GM21529 (cell line): Measurements from ENCODE around the gene KCNN2.
A peak's percentile ranks its signal among the peaks of the same experiment; 100 is the strongest.

Experiments
- ATAC-seq: cut with Tn5 transposase; IDR thresholded peaks from one replicate; pipeline ENCODE4 v1.9.1; 2021; ENCODE audit not compliant: unreplicated experiment

KCNN2 gene

DNA sequence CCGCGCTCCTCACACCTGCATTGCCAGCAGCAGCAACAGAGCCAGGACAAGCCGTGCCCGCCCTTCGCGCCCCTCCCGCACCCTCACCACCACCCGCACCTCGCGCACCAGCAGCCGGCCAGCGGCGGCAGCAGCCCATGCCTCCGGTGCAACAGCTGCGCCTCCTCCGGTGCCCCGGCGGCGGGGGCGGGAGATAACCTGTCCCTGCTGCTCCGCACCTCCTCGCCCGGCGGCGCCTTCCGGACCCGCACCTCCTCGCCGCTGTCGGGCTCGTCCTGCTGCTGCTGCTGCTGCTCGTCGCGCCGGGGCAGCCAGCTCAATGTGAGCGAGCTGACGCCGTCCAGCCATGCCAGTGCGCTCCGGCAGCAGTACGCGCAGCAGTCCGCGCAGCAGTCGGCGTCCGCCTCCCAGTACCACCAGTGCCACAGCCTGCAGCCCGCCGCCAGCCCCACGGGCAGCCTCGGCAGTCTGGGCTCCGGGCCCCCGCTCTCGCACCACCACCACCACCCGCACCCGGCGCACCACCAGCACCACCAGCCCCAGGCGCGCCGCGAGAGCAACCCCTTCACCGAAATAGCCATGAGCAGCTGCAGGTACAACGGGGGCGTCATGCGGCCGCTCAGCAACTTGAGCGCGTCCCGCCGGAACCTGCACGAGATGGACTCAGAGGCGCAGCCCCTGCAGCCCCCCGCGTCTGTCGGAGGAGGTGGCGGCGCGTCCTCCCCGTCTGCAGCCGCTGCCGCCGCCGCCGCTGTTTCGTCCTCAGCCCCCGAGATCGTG is 517 bp downstream of the KCNN2 start:
- peak; percentile 13 for ATAC-seq

DNA sequence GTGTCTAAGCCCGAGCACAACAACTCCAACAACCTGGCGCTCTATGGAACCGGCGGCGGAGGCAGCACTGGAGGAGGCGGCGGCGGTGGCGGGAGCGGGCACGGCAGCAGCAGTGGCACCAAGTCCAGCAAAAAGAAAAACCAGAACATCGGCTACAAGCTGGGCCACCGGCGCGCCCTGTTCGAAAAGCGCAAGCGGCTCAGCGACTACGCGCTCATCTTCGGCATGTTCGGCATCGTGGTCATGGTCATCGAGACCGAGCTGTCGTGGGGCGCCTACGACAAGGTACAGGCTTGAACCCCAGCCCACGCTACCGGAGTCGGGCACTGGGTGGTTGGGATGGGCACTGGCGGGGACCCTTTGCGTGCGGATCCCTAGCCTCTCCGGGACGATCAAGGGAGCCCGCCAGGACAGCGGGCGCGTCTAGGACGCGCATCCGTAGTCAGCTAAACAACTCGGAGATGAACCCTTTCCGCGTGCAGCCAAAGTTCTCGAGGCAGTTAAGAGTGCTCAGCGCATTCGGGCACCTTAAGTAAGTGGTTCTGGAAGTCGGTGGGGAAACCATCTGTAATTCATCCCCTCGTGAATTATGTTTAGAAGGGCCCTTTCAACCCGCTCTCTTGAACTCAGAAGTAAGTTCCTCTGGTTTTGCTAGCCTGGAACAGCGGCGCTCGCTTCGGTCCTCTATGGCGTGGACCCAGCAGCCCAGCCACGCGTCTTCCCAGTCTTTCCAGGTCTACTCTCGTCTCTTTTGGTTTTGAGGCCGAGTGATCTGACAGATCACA is 1.3 kb downstream of the KCNN2 start:
- ATAC-seq, result no peak

DNA sequence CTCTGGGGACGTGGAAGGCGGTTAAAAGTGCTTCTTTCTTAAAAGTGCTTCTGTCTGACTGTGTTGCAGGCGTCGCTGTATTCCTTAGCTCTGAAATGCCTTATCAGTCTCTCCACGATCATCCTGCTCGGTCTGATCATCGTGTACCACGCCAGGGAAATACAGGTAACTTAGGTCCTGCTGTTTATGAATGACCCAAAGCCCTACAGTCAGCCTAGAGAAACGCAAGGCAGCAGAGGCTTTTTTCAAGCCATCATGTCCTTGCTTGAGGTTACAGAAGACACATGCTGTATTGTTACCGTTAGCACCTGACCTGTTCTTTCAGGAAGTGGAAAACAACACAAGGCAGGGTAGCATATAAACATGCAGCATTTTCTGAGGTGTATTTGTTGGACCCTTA is 2.0 kb downstream of the KCNN2 start:
- ATAC-seq, result no peak

DNA sequence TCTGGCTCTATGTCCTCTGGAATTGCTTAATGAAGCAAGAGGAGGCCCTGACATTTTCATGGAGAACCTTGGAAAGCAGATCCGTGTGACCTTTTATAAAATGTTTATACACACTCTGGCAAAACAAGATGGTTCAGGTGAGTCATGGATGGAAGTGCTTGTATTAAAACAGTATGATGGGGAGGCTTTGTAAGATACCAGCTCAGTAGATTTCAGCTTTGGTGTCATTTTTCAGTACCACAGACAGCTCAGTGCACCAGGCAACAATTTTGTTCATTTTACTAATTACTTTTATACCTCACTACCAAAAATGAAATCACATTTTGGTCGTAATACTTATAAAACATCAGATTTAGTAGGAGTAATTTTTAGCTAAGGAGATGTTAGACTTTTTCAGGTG is 5.2 kb downstream of the KCNN2 start:
- ATAC-seq, result no peak

DNA sequence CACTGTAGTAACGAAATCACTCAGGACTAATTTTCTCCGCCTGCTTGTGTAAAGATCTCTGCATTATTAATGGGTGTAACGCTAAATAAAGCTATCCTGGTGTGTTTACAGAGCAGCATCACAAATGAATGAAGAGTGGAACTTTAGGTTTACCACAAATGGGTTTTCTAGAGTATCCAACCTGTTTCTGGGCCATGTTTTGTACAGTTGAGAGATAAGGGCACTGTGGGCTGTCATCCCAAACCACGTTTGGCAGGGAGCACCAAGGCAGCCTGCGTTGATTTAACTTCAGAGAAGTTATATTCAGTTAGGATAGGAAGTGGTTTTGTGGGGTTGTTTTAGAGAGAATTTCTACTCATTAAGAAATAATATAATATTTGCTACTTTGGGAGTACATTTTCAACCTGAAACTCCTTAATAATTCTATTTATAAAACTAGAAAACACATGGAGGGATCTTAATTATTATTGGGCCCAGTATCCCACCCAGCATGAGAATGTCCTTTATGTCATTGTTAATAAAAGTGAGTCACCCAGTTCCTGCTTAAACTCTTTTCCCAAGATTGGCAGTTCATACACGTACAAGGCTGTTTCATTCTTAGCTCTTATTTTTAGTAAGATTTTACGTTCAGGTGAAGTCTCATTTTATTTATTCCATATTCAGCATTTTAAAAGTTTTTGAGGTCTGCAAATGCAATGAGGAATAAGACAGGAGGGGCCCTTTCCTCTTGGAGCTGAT is 8.0 kb downstream of the KCNN2 start:
- no peak for ATAC-seq

DNA sequence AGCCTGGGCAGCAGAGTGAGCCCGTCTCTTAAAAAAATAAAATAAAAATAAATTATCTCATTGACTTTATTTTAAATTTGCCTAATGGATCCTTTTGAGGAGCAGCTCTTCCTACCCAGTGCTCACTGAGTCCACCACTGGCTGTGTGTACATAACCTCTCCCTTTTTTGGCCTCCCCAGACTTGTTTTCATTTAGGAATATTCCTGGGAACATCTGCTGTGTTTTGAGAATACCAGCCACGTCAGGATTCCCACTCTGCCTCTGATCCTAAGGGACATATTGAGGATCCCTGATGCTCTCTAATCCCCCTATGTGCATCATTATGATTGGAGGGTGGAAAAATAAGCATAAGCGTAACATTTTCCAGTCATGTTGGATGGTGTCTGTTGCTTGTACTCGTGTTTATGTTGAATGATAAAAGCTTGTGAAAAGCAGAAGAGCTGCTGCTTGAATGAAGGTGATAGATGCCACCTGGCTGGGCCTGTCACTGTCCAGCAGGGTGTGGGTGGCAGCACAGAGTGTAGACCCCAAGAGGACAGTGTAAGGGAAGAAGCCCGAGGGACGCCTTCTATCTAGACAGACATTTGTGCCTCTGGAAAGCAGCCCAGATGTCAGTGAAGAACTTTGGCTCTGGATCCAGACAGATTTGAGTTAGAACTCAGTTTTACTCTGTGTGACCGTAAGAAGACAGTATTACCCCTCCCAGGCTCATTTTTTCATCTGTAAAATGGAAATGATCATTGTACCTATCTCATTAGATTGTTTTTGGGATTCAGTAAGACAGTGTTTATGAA is 15.4 kb downstream of the KCNN2 start:
- ATAC-seq, result no peak

DNA sequence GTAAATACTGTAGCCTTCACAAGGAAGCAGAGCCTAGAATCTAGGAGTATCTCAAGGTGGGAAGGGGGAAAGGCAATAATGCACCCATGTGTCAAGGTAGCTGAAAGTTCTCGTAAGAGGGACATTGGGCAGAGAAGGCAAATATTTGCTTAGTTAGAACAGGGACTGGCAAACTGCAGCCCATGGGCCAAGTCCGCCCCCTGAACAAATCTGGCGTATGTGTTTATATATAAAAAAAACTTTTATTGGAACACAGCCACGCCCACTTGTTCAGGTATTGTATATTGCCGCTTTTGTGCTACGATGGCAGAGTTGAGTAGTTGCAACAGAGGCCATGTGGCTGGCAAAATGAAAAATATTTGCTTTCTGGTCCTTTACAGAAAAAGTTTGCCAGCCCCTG is 16.1 kb downstream of the KCNN2 start:
- no peak for ATAC-seq

DNA sequence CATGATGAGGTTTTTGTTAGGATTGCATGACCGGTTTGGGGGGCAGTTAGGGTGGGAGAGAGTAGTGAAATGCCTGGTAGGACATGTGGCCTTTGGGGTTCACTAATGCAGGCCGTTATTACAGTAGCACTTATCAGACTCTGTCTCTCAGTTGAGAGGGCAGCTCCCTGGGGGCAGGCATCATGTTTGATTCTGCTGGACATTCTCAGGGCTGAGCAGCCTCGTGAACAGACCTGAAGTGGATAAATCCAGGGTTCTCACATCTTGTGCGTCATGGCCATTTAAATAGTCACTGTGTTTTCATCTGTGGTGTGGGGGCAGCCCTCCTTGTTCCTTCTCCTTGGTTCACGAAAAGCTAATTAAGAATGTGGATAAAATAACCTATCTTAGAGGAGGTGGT is 18.9 kb downstream of the KCNN2 start:
- no peak for ATAC-seq

DNA sequence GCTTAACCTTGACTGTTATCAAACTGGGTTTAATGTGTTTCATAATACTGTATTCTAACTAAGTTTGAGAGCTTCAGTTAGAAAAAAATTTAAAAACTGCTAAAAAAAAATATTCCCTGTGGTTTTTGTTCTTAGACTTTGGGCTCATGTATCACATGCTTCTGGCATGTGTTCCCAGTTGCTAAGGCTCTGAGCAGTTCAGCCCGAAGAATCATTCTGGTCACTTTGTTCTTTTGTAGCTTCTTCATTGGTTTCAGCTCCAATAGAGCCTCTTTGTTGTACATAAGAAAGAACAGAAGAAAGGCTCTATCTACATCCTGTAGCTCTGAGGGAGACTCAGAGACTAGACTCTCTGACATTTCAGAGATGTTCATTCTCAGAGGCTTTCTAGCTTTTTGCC is 25.6 kb downstream of the KCNN2 start:
- ATAC-seq, result no peak

DNA sequence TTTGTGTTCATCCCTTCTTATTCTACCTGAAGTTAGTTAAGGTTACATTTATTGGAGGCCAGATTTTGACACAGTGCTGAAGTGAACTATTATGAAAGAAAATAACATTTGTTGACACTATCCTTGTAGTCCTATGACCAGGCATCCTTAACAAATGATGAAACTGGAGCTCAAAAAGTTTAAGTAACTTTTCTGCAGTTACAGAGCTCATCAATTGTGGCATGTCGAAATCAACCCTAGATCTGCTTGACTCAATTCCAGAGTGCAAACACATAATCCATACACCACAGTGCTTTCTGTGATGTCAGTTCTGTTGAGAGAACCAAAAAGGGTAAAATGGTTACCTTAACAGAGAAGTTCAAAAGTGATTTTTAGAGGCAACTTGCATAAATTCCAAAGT is 28.6 kb downstream of the KCNN2 start:
- ATAC-seq, result no peak

DNA sequence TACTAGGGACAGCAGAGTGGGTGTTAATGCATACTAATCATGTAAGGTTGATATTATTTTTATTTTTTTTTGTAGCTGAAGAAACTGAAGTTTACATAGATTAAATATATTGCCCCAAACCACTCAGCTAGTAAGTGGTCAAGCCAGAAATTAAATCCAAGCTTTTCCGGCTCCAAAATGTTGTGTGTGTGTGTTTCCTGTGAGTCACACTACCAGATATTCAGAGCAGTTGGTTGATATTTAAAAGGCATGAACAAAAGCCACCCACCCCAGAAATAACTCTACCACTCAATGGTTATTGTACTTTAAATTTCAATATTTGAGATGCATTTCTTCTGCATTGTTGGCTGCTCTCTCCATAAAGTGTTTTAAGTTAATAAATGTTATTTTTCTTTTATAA is 29.5 kb downstream of the KCNN2 start:
- no peak for ATAC-seq

DNA sequence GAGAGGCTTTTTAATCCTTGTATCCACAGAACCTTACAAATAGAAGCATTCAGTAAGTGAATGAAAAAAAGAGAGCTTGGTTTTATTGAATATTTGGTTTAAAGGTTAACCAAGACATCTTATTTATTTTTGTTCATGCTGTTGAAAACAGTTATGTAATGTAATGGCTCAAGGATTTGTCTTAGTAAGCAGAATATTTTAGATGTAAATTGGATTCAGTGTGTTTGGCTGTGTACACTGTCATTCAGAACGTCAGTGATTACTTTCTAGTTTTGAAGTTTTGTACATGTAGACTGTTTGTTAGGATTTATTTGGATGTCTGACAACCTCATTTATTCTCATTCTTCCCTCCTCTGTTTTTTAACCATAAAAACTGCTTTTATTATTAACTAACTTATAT is 31.3 kb downstream of the KCNN2 start:
- ATAC-seq, result no peak

DNA sequence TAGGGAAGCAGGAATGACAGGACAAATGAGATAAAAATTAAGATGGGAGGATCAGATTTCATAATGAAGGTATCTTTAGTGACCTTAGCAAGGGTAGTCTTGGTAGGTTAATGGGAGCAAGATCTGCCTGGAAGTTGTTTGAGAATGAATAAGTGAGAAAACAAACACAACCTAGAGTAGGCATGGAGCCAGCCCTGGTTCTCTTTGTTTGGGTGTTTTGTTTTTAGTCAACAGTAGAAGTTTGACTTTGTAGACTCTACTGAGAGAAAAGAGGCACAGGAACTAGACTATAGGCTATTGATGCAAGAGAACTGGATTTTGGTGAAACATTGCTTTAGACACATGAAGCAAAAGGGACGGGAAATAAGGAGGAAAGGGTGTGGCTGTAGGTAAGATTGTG is 40.3 kb downstream of the KCNN2 start:
- no peak for ATAC-seq

DNA sequence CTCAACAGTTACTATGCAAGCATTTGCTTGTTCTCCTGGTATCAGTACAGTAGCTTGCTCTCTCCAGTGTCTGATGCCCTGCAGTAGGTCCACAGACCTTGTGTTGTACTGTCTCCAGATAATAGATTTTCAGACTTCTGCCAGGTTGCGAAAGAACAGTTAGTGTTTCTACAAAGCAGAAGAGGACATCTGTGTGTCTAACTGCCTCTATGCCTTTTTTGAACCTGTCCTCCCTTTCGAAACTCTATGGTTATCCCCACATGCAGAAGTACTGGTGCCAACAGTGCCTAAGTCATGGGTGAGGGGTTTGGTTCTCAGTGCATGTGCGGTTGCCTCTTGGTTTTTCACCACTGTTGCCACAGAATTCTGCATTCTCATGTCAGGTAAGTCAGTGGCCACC is 45.9 kb downstream of the KCNN2 start:
- no peak for ATAC-seq

DNA sequence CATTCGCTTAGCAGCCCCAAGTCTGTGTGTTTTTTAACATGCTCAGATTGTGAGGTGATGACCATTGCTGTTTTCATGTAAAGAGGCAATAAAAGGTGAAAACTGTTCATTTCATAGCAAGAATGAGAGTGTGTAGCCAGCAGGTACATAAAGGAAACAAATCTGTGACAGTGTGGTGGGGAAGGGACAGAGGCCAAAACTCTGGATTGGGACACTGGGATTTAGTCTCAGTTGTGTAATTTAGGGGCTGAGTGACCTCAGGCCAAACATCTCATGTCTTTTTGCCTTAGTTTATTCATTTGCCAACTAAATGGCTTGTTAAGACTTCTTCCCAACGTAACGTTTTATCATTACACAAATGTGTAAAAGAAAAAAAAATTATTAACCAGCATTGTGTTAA is 47.0 kb downstream of the KCNN2 start:
- no peak for ATAC-seq

DNA sequence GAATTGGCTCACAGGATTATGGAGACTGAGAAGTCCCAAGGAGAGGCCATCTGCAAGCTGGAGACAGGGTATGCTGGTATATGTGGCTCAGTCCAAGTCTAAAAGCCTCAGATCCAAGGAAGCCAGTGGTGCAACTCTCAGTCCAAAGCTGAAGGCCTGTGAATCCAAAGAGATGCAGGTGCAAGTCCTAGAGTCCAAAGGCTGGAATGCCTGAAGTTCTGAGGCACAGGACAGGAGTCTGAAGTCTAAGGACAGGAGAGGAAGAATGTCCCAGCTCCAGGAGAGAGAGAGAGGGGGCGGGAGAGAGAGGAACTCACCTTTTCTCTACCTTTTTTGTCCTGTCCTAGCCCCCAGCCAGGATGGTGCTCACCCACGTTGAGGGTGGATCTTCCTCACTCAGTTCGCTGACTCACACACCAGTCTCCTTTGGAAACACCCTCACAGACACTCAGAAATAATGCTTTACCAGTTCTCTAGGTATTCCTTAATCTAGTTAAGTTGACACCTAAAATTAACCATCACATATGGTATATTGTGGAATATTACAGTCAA is 49.6 kb downstream of the KCNN2 start:
- ATAC-seq, result no peak

DNA sequence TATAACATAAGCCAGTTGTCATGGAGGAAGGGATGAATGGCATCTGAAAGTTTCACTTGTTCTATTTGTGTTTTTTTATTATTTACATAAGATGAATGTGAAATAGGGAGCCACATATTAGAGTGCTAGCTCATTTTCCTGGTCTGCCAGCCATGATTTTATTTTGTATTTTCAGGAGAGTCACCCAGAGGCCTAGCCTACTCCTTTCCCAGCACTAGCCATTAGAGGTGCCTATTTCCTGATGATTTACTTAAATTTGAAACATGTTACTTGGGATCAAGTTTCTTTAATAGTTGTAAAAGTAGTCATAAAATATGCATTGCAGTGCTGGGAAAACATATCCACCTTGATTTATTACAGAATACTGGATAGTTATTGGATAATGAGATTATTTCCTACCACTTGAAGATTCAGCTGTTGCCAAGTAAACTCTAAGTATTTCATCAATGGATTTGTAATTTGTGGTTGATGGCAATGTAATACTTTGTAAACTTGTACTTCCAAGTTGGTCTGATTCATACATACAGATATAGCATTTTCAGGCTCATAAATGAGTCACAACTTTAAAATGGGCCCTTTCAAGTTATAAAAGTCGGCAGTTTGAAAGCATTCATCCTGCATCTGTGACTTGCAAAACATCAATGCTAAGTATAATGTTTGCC is 50.8 kb downstream of the KCNN2 start:
- ATAC-seq, result no peak

DNA sequence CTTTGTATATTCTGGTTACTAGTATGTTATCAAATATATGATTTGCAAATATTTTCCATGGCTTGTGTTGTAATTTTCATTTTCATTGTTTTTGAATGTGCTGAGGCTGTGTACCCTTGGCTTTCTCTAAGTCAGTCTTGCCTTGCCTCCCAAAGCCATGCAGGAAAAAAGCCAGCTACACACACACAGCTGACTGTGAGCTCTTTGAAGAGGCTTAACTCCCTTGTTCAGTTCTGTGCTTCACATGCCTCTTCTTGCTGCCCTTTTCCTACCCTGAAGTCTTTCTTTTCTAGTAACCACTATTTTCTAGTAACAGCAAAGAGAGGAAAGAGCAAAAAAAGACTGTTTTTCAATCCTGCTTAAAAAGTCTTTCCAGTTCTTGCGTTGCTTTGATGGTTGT is 53.9 kb downstream of the KCNN2 start:
- ATAC-seq, result no peak

DNA sequence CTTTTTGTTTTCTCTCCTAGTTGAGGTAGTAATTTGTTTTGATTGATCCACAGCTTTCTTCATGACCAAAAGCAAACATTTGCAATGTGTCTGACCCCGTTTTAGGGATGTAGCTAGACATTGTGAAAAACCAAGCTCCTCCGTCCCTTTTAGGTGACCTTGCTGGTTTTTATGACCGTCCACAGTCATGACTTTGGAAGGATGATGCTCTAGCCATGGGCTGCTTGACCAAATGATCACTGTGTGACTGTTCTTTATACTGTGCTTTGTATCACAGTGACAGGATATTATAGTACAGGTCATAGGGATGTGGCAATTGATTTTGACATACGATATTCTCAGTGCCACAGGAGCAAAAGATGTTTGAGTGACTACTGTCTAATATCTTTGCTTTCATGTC is 54.4 kb downstream of the KCNN2 start:
- ATAC-seq, result no peak

DNA sequence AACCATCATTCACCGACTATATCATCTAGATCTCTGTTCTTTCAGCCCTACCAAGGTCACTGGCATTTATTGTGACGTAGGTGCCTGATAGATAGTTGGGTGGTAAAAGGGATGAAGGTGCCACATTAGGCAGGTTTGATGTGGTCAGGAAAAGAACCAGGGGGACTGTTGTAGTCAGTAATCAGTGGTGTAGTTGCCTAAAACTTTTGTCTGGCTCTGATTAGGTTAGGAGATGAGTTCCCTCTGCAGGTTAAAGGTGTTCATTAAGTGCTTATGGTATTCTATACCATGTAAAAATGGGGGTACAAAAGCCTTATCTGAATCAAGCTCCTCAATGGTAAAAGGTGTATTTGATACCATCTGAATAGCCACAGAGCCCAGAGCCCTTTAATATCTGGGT is 55.6 kb downstream of the KCNN2 start:
- no peak for ATAC-seq
